Ishikawa (cell line): ENCODE data around the gene PMEPA1.

Source experiments
- CEBPB ChIP-seq: IDR thresholded peaks from 2 replicates; pipeline ENCODE4 v1.6.1; 2012
- CREB1 ChIP-seq: IDR thresholded peaks from 2 replicates; pipeline ENCODE4 v1.6.1; 2012; ENCODE audit warnings: low read depth
- EGR1 ChIP-seq: IDR thresholded peaks from 2 replicates; pipeline ENCODE4 v1.6.1; 2012
- EP300 ChIP-seq: IDR thresholded peaks from 2 replicates; pipeline ENCODE4 v1.6.1; 2012; ENCODE audit warnings: borderline replicate concordance
- FOXM1 ChIP-seq: IDR thresholded peaks from 2 replicates; pipeline ENCODE4 v1.6.1; 2012; ENCODE audit warnings: low read depth, borderline replicate concordance
- MAX ChIP-seq: IDR thresholded peaks from 2 replicates; pipeline ENCODE4 v1.6.1; 2012
- NFIC ChIP-seq: IDR thresholded peaks from 2 replicates; pipeline ENCODE4 v1.6.1; 2012
- RAD21 ChIP-seq: IDR thresholded peaks from 2 replicates; pipeline ENCODE4 v1.6.1; 2012; ENCODE audit warnings: low read depth
- REST ChIP-seq: IDR thresholded peaks from 2 replicates; pipeline ENCODE4 v1.6.1; 2012; ENCODE audit warnings: low read depth, mild to moderate bottlenecking
- TAF1 ChIP-seq: IDR thresholded peaks from 2 replicates; pipeline ENCODE4 v1.6.1; 2012; ENCODE audit warnings: low read depth, mild to moderate bottlenecking
- TCF12 ChIP-seq: IDR thresholded peaks from 2 replicates; pipeline ENCODE4 v1.6.1; 2012; ENCODE audit warnings: low read depth
- TEAD4 ChIP-seq: IDR thresholded peaks from 2 replicates; pipeline ENCODE4 v1.6.1; 2012
- USF1 ChIP-seq: IDR thresholded peaks from 2 replicates; pipeline ENCODE4 v1.6.1; 2012
- YY1 ChIP-seq: IDR thresholded peaks from 2 replicates; pipeline ENCODE4 v1.6.1; 2012; ENCODE audit warnings: low read depth
- ZBTB7A ChIP-seq: IDR thresholded peaks from 2 replicates; pipeline ENCODE4 v1.6.1; 2012; ENCODE audit warnings: low read depth

Gene PMEPA1

GRCh38 chr20:57711311-57711712, 1.5 kb upstream of the PMEPA1 start:
- TF ChIP-seq CREB1, result no peak
- TF ChIP-seq TAF1, result no peak
- TF ChIP-seq ZBTB7A, result no peak
- TF ChIP-seq USF1, result no peak
- no peak for TF ChIP-seq RAD21
- TF ChIP-seq MAX, result no peak
- TF ChIP-seq TEAD4, result no peak
- no peak for TF ChIP-seq REST
- TF ChIP-seq YY1, result no peak
- TF ChIP-seq FOXM1, result no peak
- TF ChIP-seq NFIC, result no peak
- no peak for TF ChIP-seq TCF12
- no peak for TF ChIP-seq CEBPB
- TF ChIP-seq EGR1, result no peak
- TF ChIP-seq EP300, result no peak

DNA sequence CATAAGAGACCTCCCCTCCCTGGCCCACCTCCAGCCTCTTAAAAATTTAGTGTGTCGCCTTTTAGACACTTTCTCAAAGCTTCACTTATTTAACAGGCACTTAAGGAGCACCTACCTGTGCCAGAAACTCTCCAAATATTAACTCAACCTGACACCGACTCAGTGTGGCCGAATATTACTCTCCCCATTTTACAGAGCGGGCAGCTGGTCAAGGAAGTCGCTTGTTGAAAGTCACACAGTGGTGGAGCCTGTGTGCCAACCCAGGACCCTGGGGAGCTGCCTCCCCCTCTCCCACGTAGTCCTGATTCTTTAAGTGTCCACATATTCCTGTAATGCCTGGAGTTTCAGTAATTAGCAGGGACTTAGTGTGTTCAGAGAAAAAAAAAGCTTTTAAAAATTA, 1.0 kb upstream of the PMEPA1 start:
- no peak for TF ChIP-seq USF1
- no peak for TF ChIP-seq TAF1
- TF ChIP-seq NFIC, result 0 out of 2 replicates have a peak, but pooled peaks have one; percentile 16
- no peak for TF ChIP-seq FOXM1

- TF ChIP-seq ZBTB7A (peak; percentile 23; the same call in 1 of the 2 replicates), REST (no peak)
These were observed 831 bp downstream of the PMEPA1 start for GRCh38 chr20:57708694-57709673.

DNA sequence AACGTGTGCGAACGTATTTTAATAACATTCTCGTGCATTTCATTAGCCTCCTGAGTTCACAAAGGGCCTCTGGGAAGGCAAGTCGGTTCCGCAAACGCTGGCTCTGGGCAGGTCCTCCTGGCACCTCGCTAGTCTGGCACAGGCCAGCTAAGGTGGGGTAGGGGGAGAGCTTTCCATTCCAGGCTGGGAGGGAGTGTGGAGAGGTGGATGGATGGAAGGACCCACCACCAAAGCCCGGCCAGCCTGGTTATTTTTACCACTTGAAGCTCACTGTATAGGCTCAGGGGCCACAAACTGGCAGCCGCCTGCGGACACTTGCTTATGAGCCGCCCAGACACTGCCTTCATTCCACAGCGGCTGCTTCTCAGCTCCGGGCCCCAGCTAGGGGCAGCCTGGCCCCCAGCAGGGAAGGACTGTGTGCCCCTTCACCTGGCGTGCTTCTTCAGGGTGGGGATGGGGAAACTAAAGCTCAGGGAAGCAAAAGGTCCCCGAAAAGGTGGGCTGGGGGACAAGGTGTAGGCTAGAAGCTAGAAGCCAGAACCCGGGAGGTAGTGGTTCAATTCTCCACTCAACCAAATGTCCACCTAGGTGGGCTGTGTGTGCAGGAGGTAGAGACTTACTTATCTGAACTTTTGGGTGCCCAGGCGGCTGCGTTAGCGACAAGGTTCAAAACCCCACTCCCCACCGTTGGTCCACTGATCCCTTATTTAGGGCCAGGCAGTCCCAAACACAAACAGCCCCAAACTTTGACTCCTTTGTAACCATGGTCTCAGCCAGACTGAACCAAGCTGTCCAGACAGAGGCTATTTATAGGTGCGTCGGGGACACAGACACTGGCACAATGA, 1.7 kb downstream of the PMEPA1 start:
- TF ChIP-seq NFIC, result no peak
- TF ChIP-seq FOXM1, result no peak
- TF ChIP-seq EP300, result no peak
- no peak for TF ChIP-seq TAF1
- no peak for TF ChIP-seq TCF12
- no peak for TF ChIP-seq EGR1
- TF ChIP-seq MAX, result no peak
- no peak for TF ChIP-seq REST
- TF ChIP-seq ZBTB7A, result no peak
- no peak for TF ChIP-seq CREB1
- no peak for TF ChIP-seq TEAD4
- TF ChIP-seq RAD21, result no peak
